Measurements from ENCODE around the gene ARF1.

The ARF1 gene

DNA sequence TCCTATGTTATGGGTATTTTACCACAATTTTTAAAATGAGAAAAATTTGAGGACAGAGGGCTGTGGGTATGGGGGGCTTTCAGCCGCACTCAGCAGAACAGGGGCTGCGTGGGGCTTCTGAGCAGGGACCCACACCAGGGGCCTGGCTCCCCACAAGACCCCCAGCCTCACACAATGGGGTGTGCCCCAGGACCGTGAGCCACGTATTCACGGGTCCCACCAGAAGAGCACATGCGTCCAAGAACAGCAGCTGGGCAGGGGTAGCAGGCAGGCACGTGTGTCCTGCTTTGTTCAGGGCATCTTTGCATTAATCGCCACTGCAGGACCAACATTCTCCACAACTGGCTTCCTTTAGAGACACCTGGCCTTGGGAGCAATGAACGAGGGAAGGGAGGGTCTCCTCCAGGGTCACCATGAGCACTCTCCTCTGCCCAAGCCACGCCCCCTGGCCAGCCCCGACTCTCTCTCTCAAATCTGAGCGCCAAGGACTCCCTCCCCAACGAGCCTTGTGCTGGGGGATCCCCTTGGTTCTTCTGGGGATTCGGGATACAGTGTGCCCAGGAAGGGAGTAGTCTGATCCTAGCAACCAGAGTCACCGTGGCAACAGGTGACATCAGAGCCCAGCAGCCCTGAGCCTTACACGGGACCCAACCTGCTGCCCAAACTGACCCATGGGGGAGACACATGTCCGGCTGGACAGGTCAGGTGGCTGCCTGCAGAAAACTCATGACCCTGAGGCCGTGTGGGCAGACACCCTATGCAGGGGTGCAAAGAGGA lies 7.4 kb upstream of the ARF1 start:
- no peak overlapping the region for H3K27ac ChIP-seq (ENCODE audit: extremely low read depth, low read depth, low read length)
- H3K4me1 ChIP-seq (ENCODE audit: control insufficient read depth, insufficient read depth, low read length): no peaks in the 10 kb centered on the region
- CTCF ChIA-PET: interaction anchor here (1.9 to 2.4 kb wide), 2 partner anchors 71 to 76 kb away, joined by 16 to 27 read pairs; no protein-coding TSS in a partner anchor
- H3K36me3 ChIP-seq (ENCODE audit: control insufficient read depth in 2 of 2, insufficient read depth in 1 of 2, low read length in 2 of 2): peaks cover 0 to 3% of the 10 kb centered on the region in 2 experiments; a peak in 1 of 3 replicates
- H3K4me3 ChIP-seq (ENCODE audit: low read depth, low read length): no peak overlapping the region
- no peaks in the 10 kb centered on the region for H3K9me3 ChIP-seq (ENCODE audit: control insufficient read depth, insufficient read depth, low read depth, low read length)
- no peak for TF ChIP-seq ZNF16 (tag by site-specific recombination; IDR thresholded peaks at IDR 0.05; ENCODE audit: low read depth)
- TF ChIP-seq, protein P1, sequence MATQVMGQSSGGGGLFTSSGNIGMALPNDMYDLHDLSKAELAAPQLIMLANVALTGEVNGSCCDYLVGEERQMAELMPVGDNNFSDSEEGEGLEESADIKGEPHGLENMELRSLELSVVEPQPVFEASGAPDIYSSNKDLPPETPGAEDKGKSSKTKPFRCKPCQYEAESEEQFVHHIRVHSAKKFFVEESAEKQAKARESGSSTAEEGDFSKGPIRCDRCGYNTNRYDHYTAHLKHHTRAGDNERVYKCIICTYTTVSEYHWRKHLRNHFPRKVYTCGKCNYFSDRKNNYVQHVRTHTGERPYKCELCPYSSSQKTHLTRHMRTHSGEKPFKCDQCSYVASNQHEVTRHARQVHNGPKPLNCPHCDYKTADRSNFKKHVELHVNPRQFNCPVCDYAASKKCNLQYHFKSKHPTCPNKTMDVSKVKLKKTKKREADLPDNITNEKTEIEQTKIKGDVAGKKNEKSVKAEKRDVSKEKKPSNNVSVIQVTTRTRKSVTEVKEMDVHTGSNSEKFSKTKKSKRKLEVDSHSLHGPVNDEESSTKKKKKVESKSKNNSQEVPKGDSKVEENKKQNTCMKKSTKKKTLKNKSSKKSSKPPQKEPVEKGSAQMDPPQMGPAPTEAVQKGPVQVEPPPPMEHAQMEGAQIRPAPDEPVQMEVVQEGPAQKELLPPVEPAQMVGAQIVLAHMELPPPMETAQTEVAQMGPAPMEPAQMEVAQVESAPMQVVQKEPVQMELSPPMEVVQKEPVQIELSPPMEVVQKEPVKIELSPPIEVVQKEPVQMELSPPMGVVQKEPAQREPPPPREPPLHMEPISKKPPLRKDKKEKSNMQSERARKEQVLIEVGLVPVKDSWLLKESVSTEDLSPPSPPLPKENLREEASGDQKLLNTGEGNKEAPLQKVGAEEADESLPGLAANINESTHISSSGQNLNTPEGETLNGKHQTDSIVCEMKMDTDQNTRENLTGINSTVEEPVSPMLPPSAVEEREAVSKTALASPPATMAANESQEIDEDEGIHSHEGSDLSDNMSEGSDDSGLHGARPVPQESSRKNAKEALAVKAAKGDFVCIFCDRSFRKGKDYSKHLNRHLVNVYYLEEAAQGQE (tag by site-specific recombination; IDR thresholded peaks at IDR 0.05): no peak
- peak; percentile 83 for TF ChIP-seq SCRT1 (tag by site-specific recombination; IDR thresholded peaks at IDR 0.05; ENCODE audit: borderline replicate concordance)
- peak; percentile 95 for TF ChIP-seq SCRT2 (tag by site-specific recombination; IDR thresholded peaks at IDR 0.05)
- TF ChIP-seq ZNF624 (tag by site-specific recombination; IDR thresholded peaks at IDR 0.05): no peak
- 0 out of 2 replicates have a peak, but pooled peaks have one; percentile 27 for TF ChIP-seq MZF1 (tag by site-specific recombination; IDR thresholded peaks at IDR 0.05; ENCODE audit: borderline replicate concordance)
- 0 out of 2 replicates have a peak, but pooled peaks have one; percentile 7 for TF ChIP-seq IKZF3 (tag by site-specific recombination; IDR thresholded peaks at IDR 0.05)
- TF ChIP-seq, protein P2, sequence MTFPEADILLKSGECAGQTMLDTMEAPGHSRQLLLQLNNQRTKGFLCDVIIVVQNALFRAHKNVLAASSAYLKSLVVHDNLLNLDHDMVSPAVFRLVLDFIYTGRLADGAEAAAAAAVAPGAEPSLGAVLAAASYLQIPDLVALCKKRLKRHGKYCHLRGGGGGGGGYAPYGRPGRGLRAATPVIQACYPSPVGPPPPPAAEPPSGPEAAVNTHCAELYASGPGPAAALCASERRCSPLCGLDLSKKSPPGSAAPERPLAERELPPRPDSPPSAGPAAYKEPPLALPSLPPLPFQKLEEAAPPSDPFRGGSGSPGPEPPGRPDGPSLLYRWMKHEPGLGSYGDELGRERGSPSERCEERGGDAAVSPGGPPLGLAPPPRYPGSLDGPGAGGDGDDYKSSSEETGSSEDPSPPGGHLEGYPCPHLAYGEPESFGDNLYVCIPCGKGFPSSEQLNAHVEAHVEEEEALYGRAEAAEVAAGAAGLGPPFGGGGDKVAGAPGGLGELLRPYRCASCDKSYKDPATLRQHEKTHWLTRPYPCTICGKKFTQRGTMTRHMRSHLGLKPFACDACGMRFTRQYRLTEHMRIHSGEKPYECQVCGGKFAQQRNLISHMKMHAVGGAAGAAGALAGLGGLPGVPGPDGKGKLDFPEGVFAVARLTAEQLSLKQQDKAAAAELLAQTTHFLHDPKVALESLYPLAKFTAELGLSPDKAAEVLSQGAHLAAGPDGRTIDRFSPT (tag by site-specific recombination; IDR thresholded peaks at IDR 0.05): no peak
- peak; percentile 80; the same call in 1 of the 2 replicates for TF ChIP-seq MYNN (tag by site-specific recombination; IDR thresholded peaks at IDR 0.05; ENCODE audit: borderline replicate concordance)
- peak; percentile 80 for TF ChIP-seq WT1 (tag by site-specific recombination; IDR thresholded peaks at IDR 0.05)
- POLR2A ChIA-PET: interaction anchor here (0.8 to 1.2 kb wide), 2 partner anchors 13 to 29 kb away, joined by 3 read pairs; no protein-coding TSS in a partner anchor

DNA sequence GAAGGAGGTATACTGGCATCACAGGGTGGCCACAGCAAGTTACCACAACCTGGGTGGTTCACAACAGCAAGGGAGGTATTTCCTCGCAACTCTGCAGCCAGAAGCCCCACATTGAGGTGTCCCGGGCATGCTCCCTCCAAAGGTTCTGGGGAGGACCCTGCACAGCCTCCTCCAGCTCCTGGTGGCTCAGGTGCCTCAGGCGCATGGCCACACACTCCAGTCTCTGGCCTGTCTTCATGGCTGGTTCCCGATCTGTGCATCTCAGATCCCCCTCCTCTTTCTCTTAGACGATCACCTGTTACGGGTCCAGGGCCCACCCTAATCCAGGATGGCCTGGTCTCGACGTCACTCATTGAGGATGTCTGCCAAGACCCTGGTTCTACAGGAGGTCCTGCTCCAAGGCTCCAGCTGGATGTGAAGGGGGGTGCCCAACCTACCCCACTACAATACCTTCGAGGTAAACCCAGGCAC lies 6.7 kb upstream of the ARF1 start:
- H3K9me3 ChIP-seq (ENCODE audit: control insufficient read depth, insufficient read depth, low read depth, low read length): no peaks in the 10 kb centered on the region
- no peaks in the 10 kb centered on the region for H3K4me1 ChIP-seq (ENCODE audit: control insufficient read depth, insufficient read depth, low read length)
- CTCF ChIA-PET: interaction anchor here (1.4 kb wide), 1 partner anchor 77 kb away, joined by 3 read pairs; no protein-coding TSS in a partner anchor
- no peak overlapping the region for H3K27ac ChIP-seq (ENCODE audit: extremely low read depth, low read depth, low read length)
- POLR2A ChIA-PET: interaction anchor here (1.2 to 2.5 kb wide), 2 partner anchors 16 to 28 kb away, joined by 3 to 12 read pairs; no protein-coding TSS in a partner anchor
- H3K36me3 ChIP-seq (ENCODE audit: control insufficient read depth in 2 of 2, insufficient read depth in 1 of 2, low read length in 2 of 2): peaks cover 0 to 3% of the 10 kb centered on the region in 2 experiments; a peak in 1 of 3 replicates
- TF ChIP-seq, protein P3, sequence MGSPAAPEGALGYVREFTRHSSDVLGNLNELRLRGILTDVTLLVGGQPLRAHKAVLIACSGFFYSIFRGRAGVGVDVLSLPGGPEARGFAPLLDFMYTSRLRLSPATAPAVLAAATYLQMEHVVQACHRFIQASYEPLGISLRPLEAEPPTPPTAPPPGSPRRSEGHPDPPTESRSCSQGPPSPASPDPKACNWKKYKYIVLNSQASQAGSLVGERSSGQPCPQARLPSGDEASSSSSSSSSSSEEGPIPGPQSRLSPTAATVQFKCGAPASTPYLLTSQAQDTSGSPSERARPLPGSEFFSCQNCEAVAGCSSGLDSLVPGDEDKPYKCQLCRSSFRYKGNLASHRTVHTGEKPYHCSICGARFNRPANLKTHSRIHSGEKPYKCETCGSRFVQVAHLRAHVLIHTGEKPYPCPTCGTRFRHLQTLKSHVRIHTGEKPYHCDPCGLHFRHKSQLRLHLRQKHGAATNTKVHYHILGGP (tag by site-specific recombination; IDR thresholded peaks at IDR 0.05): no peak
- 0 out of 2 replicates have a peak, but pooled peaks have one; percentile 21 for TF ChIP-seq ZNF600 (tag by site-specific recombination; IDR thresholded peaks at IDR 0.05)
- H3K4me3 ChIP-seq (ENCODE audit: low read depth, low read length): no peak overlapping the region

Data from HEK293 (cell line).